Stimulated activated effector memory CD8-positive, alpha-beta T cell treated with anti-CD3 and anti-CD28 coated beads, Interleukin-12 subunit alpha, Interleukin-12 subunit beta, amount 100 ng/mL, for 72 hours (primary cell): ENCODE data around the gene RAB24.
A peak's percentile ranks its signal among the peaks of the same experiment; 100 is the strongest.

Experiments used
- ATAC-seq: fragments of 150-1000 bp; cut with Tn5 transposase; 2 replicates; pipeline ENCODE4 v1.10.0; 2021
- DNase-seq, 2 donors: peaks; one replicate each; pipeline ENCODE4 v3.0.0; 2021 to 2022; ENCODE audit warnings: low spot score in 2 of 2
- H3K27ac Mint-ChIP-seq: one replicate; pipeline ENCODE4 v1.8.0; 2022; ENCODE audit warnings: mild to moderate bottlenecking, mixed read lengths
- H3K36me3 Mint-ChIP-seq: one replicate; pipeline ENCODE4 v1.8.0; 2022; ENCODE audit warnings: mild to moderate bottlenecking, mixed read lengths
- H3K4me1 Mint-ChIP-seq: one replicate; pipeline ENCODE4 v1.8.0; 2022; ENCODE audit warnings: mixed read lengths
- H3K4me3 Mint-ChIP-seq: one replicate; pipeline ENCODE4 v1.8.0; 2022; ENCODE audit warnings: mild to moderate bottlenecking, mixed read lengths
- H3K9me3 Mint-ChIP-seq: one replicate; pipeline ENCODE4 v1.8.0; 2022; ENCODE audit warnings: mixed read lengths

RAB24 gene

GRCh38 chr5:177296581-177296980 is 6.9 kb downstream of the RAB24 start:
- Mint-ChIP-seq H3K27ac (peak overlapping the region; percentile 93), H3K4me3 (no peak overlapping the region), H3K9me3 (no peaks in the 10 kb centered on the region), H3K4me1 (peaks cover 54% of the 10 kb centered on the region), H3K36me3 (peaks cover 84% of the 10 kb centered on the region)
- DNase-seq (no peak), ATAC-seq (peak; percentile 27)

- Mint-ChIP-seq H3K9me3 (no peaks in the 10 kb centered on the region), H3K27ac (peak overlapping the region; percentile 93), H3K36me3 (peaks cover 84% of the 10 kb centered on the region), H3K4me1 (peaks cover 48% of the 10 kb centered on the region), H3K4me3 (no peak overlapping the region)
- DNase-seq (no peak), ATAC-seq (peak; percentile 33)
Observed at GRCh38 chr5:177295924-177296323, 7.6 kb downstream of the RAB24 start.

- DNase-seq (no peak), ATAC-seq (no peak)
- Mint-ChIP-seq H3K4me3 (no peak overlapping the region), H3K36me3 (peaks cover 86% of the 10 kb centered on the region), H3K27ac (peak overlapping the region; percentile 93), H3K9me3 (no peaks in the 10 kb centered on the region), H3K4me1 (peaks cover 35% of the 10 kb centered on the region)
Observed at GRCh38 chr5:177294632-177295031, 8.9 kb downstream of the RAB24 start.

GRCh38 chr5:177293819-177294581 is 9.5 kb downstream of the RAB24 start:
- Mint-ChIP-seq H3K4me3 (no peak overlapping the region), H3K4me1 (peaks cover 29% of the 10 kb centered on the region), H3K27ac (peak overlapping the region; percentile 93), H3K36me3 (peaks cover 87% of the 10 kb centered on the region), H3K9me3 (no peaks in the 10 kb centered on the region)
- DNase-seq = no peak
- no peak for ATAC-seq

GRCh38 chr5:177291735-177292134 is 11.8 kb downstream of the RAB24 start:
- Mint-ChIP-seq H3K36me3 (peaks cover 98% of the 10 kb centered on the region), H3K27ac (no peak overlapping the region), H3K4me1 (peaks cover 18% of the 10 kb centered on the region), H3K4me3 (no peak overlapping the region), H3K9me3 (no peaks in the 10 kb centered on the region)
- ATAC-seq = no peak
- no peak for DNase-seq

GRCh38 chr5:177290816-177291596 is 12.5 kb downstream of the RAB24 start:
- peaks cover 11% of the 10 kb centered on the region for H3K4me1 Mint-ChIP-seq
- H3K36me3 Mint-ChIP-seq = peaks cover 100% of the 10 kb centered on the region
- no peaks in the 10 kb centered on the region for H3K9me3 Mint-ChIP-seq
- DNase-seq = no peak
- ATAC-seq = no peak
- H3K27ac Mint-ChIP-seq = no peak overlapping the region
- no peak overlapping the region for H3K4me3 Mint-ChIP-seq

- Mint-ChIP-seq H3K4me3 (no peak overlapping the region), H3K36me3 (peaks cover 100% of the 10 kb centered on the region), H3K4me1 (no peaks in the 10 kb centered on the region), H3K9me3 (no peaks in the 10 kb centered on the region), H3K27ac (no peak overlapping the region)
- DNase-seq = no peak
- ATAC-seq = no peak
Observed at GRCh38 chr5:177288191-177288590, 15.3 kb downstream of the RAB24 start.

GRCh38 chr5:177276886-177277285 is 26.6 kb downstream of the RAB24 start:
- DNase-seq (no peak), ATAC-seq (peak; percentile 51)
- Mint-ChIP-seq H3K4me3 (no peak overlapping the region), H3K9me3 (no peaks in the 10 kb centered on the region), H3K4me1 (peaks cover 6% of the 10 kb centered on the region), H3K36me3 (peaks cover 100% of the 10 kb centered on the region), H3K27ac (peak overlapping the region; percentile 90)

- Mint-ChIP-seq H3K27ac (peak overlapping the region; percentile 37), H3K4me3 (no peak overlapping the region), H3K4me1 (peaks cover 6% of the 10 kb centered on the region), H3K36me3 (peaks cover 97% of the 10 kb centered on the region), H3K9me3 (no peaks in the 10 kb centered on the region)
- DNase-seq (no peak), ATAC-seq (no peak)
Observed at GRCh38 chr5:177275883-177276282, 27.6 kb downstream of the RAB24 start.

GRCh38 chr5:177271113-177271512 is 32.4 kb downstream of the RAB24 start:
- no peak for DNase-seq
- H3K4me3 Mint-ChIP-seq = no peak overlapping the region
- H3K4me1 Mint-ChIP-seq = no peaks in the 10 kb centered on the region
- ATAC-seq = no peak
- H3K9me3 Mint-ChIP-seq = no peaks in the 10 kb centered on the region
- H3K27ac Mint-ChIP-seq = no peak overlapping the region
- peaks cover 95% of the 10 kb centered on the region for H3K36me3 Mint-ChIP-seq

- Mint-ChIP-seq H3K9me3 (no peaks in the 10 kb centered on the region), H3K4me3 (no peak overlapping the region), H3K27ac (peak overlapping the region; percentile 17), H3K36me3 (peaks cover 95% of the 10 kb centered on the region), H3K4me1 (no peaks in the 10 kb centered on the region)
- ATAC-seq (no peak), DNase-seq (no peak)
Observed at GRCh38 chr5:177270653-177271052, 32.9 kb downstream of the RAB24 start.

GRCh38 chr5:177269976-177270375 is 33.5 kb downstream of the RAB24 start:
- no peaks in the 10 kb centered on the region for H3K9me3 Mint-ChIP-seq
- peak overlapping the region; percentile 17 for H3K27ac Mint-ChIP-seq
- ATAC-seq (no peak), DNase-seq (no peak)
- H3K36me3 Mint-ChIP-seq = peaks cover 95% of the 10 kb centered on the region
- no peak overlapping the region for H3K4me3 Mint-ChIP-seq
- no peaks in the 10 kb centered on the region for H3K4me1 Mint-ChIP-seq

GRCh38 chr5:177269232-177269895 is 34.2 kb downstream of the RAB24 start:
- peak overlapping the region; percentile 17 for H3K27ac Mint-ChIP-seq
- no peaks in the 10 kb centered on the region for H3K9me3 Mint-ChIP-seq
- no peak overlapping the region for H3K4me3 Mint-ChIP-seq
- peaks cover 95% of the 10 kb centered on the region for H3K36me3 Mint-ChIP-seq
- DNase-seq (no peak), ATAC-seq (no peak)
- H3K4me1 Mint-ChIP-seq = no peaks in the 10 kb centered on the region

GRCh38 chr5:177265395-177265794 is 38.1 kb downstream of the RAB24 start:
- DNase-seq = no peak
- no peak for ATAC-seq
- H3K27ac Mint-ChIP-seq = no peak overlapping the region
- no peaks in the 10 kb centered on the region for H3K9me3 Mint-ChIP-seq
- no peaks in the 10 kb centered on the region for H3K4me1 Mint-ChIP-seq
- H3K36me3 Mint-ChIP-seq = peaks cover 100% of the 10 kb centered on the region
- no peak overlapping the region for H3K4me3 Mint-ChIP-seq

- Mint-ChIP-seq H3K36me3 (peaks cover 100% of the 10 kb centered on the region), H3K4me3 (no peak overlapping the region), H3K4me1 (no peaks in the 10 kb centered on the region), H3K9me3 (no peaks in the 10 kb centered on the region), H3K27ac (no peak overlapping the region)
- ATAC-seq = no peak
- DNase-seq = no peak
Observed at GRCh38 chr5:177264178-177264577, 39.3 kb downstream of the RAB24 start.
